Tibial artery (tissue), 4 donors: ENCODE measurements around the gene PCSK5.

Experiments used
- DNase-seq, 2 donors: peaks; one replicate each; pipeline ENCODE4 v3.0.0-alpha.2; 2019
- H3K27ac ChIP-seq, 2 donors: fragments of 200-600 bp; sonication (generic) in 1 of 2; 1 replicate in 1 of 2; 2 replicates in 1 of 2; pipeline ENCODE4 v1.5.1; 2018 to 2019; ENCODE audit warnings: mild to moderate bottlenecking in 1 of 2
- H3K27me3 ChIP-seq, 2 donors: fragments of 200-600 bp; sonication (generic) in 1 of 2; one replicate each; pipeline versions ENCODE4 v1.5.1 to v1.6.0; 2016 to 2019
- H3K36me3 ChIP-seq, 3 donors: fragments of 200-600 bp; sonication (generic) in 2 of 3; one replicate each; pipeline ENCODE4 v1.5.1; 2016 to 2019; ENCODE audit warnings: mild to moderate bottlenecking in 2 of 3
- H3K4me1 ChIP-seq, 4 donors: fragments of 200-600 bp; sonication (generic) in 2 of 4; 1 replicate in 3 of 4; 2 replicates in 1 of 4; pipeline ENCODE4 v1.5.1; 2016 to 2019
- H3K4me3 ChIP-seq, 2 donors: fragments of 200-600 bp; sonication (generic) in 1 of 2; 1 replicate in 1 of 2; 2 replicates in 1 of 2; pipeline ENCODE4 v1.5.1; 2018 to 2019; ENCODE audit warnings: mild to moderate bottlenecking in 2 of 2
- H3K9me3 ChIP-seq, 3 donors: fragments of 200-600 bp; sonication (generic) in 1 of 3; one replicate each; pipeline ENCODE4 v1.5.1; 2016 to 2019
- intact Hi-C: fragments of 100-400 bp; cut with DNase I; formaldehyde crosslinking; loops from one replicate; pipeline ENCODE4 v1.15.0; 2023; ENCODE audit warnings: low total_unique reads
- TF ChIP-seq, protein P1 (sequence below), 2 experiments: fragments of 200-600 bp in 1 of 2; fragments of 450-650 bp in 1 of 2; IDR thresholded peaks; one replicate each; pipeline ENCODE4 v1.5.1; 2017 to 2019; ENCODE audit warnings: antibody characterized with exemption in 2 of 2, mild to moderate bottlenecking in 1 of 2, moderate library complexity in 1 of 2

Gene PCSK5

DNA sequence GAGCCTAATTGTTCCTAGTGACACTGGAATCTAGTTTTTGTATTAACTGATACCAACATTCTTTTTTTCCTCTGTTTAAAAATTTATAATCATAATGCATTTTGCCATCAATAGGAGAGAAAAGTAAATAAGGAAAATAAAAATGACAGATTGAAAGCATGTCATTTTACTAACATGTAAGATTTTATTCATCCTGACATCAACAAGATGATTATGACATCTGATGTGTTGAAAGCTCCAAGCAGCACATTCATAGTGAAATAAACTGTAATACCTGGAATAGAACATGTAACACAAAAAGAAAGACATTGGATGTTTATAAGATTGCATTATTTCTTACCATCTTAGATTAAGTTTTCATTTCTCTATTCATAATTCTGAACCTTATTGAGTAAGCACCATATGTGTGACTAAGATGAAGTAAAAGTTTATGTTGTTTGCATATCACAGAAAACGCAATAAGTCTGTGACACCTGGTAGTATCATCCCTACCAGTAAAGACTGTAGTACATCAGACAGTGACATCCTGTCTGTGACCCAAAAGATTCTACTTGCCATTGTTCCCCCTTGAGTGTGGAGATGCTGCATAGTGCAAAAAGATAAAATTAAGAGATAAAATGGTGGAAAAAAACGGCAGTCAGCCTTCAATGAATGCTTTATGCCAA is 225.6 kb downstream of the PCSK5 start:
- Histone ChIP-seq H3K27ac (peak overlapping the region in 1 of 2 donors; percentile 15), H3K9me3 (no peaks in the 10 kb centered on the region), H3K4me1 (peaks cover 0 to 45% (median 10%) of the 10 kb centered on the region in 4 donors), H3K4me3 (no peak overlapping the region), H3K36me3 (no peaks in the 10 kb centered on the region), H3K27me3 (no peaks in the 10 kb centered on the region)
- intact Hi-C loops, result no loop called here
- DNase-seq, result no peak
- TF ChIP-seq, protein P1, sequence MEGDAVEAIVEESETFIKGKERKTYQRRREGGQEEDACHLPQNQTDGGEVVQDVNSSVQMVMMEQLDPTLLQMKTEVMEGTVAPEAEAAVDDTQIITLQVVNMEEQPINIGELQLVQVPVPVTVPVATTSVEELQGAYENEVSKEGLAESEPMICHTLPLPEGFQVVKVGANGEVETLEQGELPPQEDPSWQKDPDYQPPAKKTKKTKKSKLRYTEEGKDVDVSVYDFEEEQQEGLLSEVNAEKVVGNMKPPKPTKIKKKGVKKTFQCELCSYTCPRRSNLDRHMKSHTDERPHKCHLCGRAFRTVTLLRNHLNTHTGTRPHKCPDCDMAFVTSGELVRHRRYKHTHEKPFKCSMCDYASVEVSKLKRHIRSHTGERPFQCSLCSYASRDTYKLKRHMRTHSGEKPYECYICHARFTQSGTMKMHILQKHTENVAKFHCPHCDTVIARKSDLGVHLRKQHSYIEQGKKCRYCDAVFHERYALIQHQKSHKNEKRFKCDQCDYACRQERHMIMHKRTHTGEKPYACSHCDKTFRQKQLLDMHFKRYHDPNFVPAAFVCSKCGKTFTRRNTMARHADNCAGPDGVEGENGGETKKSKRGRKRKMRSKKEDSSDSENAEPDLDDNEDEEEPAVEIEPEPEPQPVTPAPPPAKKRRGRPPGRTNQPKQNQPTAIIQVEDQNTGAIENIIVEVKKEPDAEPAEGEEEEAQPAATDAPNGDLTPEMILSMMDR (IDR thresholded peaks at IDR 0.05), result no peak

DNA sequence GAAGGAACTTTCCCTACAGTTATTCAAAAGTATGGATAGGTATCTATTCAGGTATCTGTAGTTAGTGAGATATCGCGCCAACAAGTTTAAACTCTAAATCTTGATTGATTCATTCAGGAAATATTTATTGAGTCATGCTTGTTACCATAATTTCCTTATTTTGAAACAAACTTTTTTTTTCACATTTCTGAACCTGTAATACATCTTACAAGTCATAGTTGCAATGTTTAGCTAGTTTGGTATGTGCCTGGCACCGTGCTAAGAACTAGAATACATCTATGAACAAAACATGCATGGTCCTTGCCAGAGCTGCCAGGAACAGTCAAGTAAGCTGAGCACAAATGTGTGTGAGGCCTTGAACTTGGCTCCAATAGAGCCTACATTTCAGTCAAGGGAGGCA is 226.4 kb downstream of the PCSK5 start:
- intact Hi-C loops, result no loop called here
- peak in 1 of 2 donors; percentile 53 for DNase-seq
- TF ChIP-seq, protein P1 (IDR thresholded peaks at IDR 0.05), result no peak
- H3K4me3 ChIP-seq, result no peak overlapping the region
- no peaks in the 10 kb centered on the region for H3K36me3 ChIP-seq
- H3K9me3 ChIP-seq, result no peaks in the 10 kb centered on the region
- H3K27me3 ChIP-seq, result no peaks in the 10 kb centered on the region
- no peak overlapping the region for H3K27ac ChIP-seq
- peaks cover 0 to 45% (median 10%) of the 10 kb centered on the region in 4 donors for H3K4me1 ChIP-seq

- no peaks in the 10 kb centered on the region for H3K4me1 ChIP-seq
- no peak overlapping the region for H3K27ac ChIP-seq
- intact Hi-C loops, result no loop called here
- DNase-seq, result no peak
- no peaks in the 10 kb centered on the region for H3K9me3 ChIP-seq
- TF ChIP-seq, protein P1 (IDR thresholded peaks at IDR 0.05), result no peak
- H3K4me3 ChIP-seq, result no peak overlapping the region
- no peaks in the 10 kb centered on the region for H3K36me3 ChIP-seq
- H3K27me3 ChIP-seq, result no peaks in the 10 kb centered on the region
These were observed 237.2 kb downstream of the PCSK5 start for GRCh38 chr9:76127637-76128036.

DNA sequence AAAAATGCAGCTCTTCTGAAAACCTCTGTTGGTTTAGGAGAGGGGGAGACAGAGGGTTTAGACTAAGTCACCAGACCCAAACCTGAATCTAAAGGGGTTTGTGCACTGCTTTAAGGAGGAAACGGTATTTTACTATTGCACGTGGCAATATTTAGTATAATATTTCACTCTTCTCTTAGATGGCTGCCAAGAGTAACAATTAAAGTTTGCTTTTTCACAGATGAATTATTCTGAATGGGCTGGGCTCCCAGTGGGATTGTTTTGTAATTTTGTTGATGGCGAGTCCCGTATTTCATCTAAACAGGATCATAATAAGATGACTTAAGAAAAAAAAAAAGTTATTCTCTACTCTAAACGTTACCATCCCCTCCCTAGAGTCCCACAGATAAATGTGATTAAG is 245.4 kb downstream of the PCSK5 start:
- intact Hi-C loops, result no loop called here
- no peak for DNase-seq

GRCh38 chr9:76136986-76137385 is 246.5 kb downstream of the PCSK5 start:
- Histone ChIP-seq H3K27me3 (no peaks in the 10 kb centered on the region), H3K27ac (no peak overlapping the region), H3K4me3 (no peak overlapping the region), H3K4me1 (peaks cover 0 to 15% (median 2%) of the 10 kb centered on the region in 4 donors), H3K9me3 (no peaks in the 10 kb centered on the region), H3K36me3 (no peaks in the 10 kb centered on the region)
- no peak for DNase-seq
- intact Hi-C loops, result no loop called here
- TF ChIP-seq, protein P1 (IDR thresholded peaks at IDR 0.05), result no peak

More for the DNA sequence above, 245.4 kb downstream of the PCSK5 start:
- peaks cover 0 to 15% (median 2%) of the 10 kb centered on the region in 4 donors for H3K4me1 ChIP-seq
- H3K27ac ChIP-seq, result no peak overlapping the region
- H3K4me3 ChIP-seq, result no peak overlapping the region
- H3K36me3 ChIP-seq, result no peaks in the 10 kb centered on the region
- H3K9me3 ChIP-seq, result no peaks in the 10 kb centered on the region
- TF ChIP-seq, protein P1 (IDR thresholded peaks at IDR 0.05), result no peak
- no peaks in the 10 kb centered on the region for H3K27me3 ChIP-seq
